H54 (cell line): ENCODE results near the gene CYP1A2.

ENCODE experiments used
- DNase-seq: peaks from one replicate; pipeline ENCODE4 v3.0.0; 2011; ENCODE audit warnings: low spot score, mixed read lengths; ENCODE audit not compliant: insufficient read length
- FAIRE-seq: peaks from 3 replicates; lab custom pipeline; 2011; peaks lifted over from hg19 to GRCh38; lab: Jason Lieb, UNC
- POLR2A ChIP-seq: IDR thresholded peaks from 2 replicates; pipeline ENCODE4 v1.6.1; 2011; ENCODE audit warnings: low read depth, mild to moderate bottlenecking, low read length

CYP1A2 gene

GRCh38 chr15:74754593-74755215, 6.1 kb downstream of the CYP1A2 start:
- no peak for TF ChIP-seq POLR2A
- no peak for FAIRE-seq
- DNase-seq, result no peak

GRCh38 chr15:74758736-74759135, 10.1 kb downstream of the CYP1A2 start:
- FAIRE-seq (no peak), DNase-seq (no peak)
- TF ChIP-seq POLR2A, result no peak

GRCh38 chr15:74762791-74763150, 14.1 kb downstream of the CYP1A2 start:
- DNase-seq (no peak), FAIRE-seq (no peak)
- no peak for TF ChIP-seq POLR2A

GRCh38 chr15:74763416-74763815, 14.8 kb downstream of the CYP1A2 start:
- FAIRE-seq (no peak), DNase-seq (no peak)

GRCh38 chr15:74767167-74768098, 18.8 kb downstream of the CYP1A2 start:
- no peak for TF ChIP-seq POLR2A
- FAIRE-seq, result no peak
- DNase-seq, result no peak

More at GRCh38 chr15:74763416-74763815, 14.8 kb downstream of the CYP1A2 start:
- TF ChIP-seq POLR2A, result no peak

GRCh38 chr15:74768099-74768770, 19.6 kb downstream of the CYP1A2 start:
- FAIRE-seq, result no peak

GRCh38 chr15:74768771-74769342, 20.2 kb downstream of the CYP1A2 start:
- FAIRE-seq, result no peak
- TF ChIP-seq POLR2A, result no peak
- DNase-seq, result peak; percentile 63

More at GRCh38 chr15:74768099-74768770, 19.6 kb downstream of the CYP1A2 start:
- TF ChIP-seq POLR2A, result no peak
- DNase-seq, result no peak

- no peak for TF ChIP-seq POLR2A
- DNase-seq, result no peak
- no peak for FAIRE-seq
Measured at GRCh38 chr15:74769463-74770025, 20.9 kb downstream of the CYP1A2 start.

GRCh38 chr15:74770211-74770903, 21.7 kb downstream of the CYP1A2 start:
- TF ChIP-seq POLR2A, result no peak
- FAIRE-seq (no peak), DNase-seq (no peak)

- FAIRE-seq (no peak), DNase-seq (no peak)
- TF ChIP-seq POLR2A, result no peak
Measured at GRCh38 chr15:74773329-74773728, 24.7 kb downstream of the CYP1A2 start.

- FAIRE-seq (no peak), DNase-seq (no peak)
- TF ChIP-seq POLR2A, result no peak
Measured at GRCh38 chr15:74773731-74774252, 25.1 kb downstream of the CYP1A2 start.

GRCh38 chr15:74775132-74775562, 26.5 kb downstream of the CYP1A2 start:
- DNase-seq (no peak), FAIRE-seq (no peak)
- TF ChIP-seq POLR2A, result no peak

GRCh38 chr15:74775894-74776293, 27.2 kb downstream of the CYP1A2 start:
- no peak for TF ChIP-seq POLR2A
- FAIRE-seq (no peak), DNase-seq (no peak)
